HCT116 (cell line): ENCODE data around the gene TARBP1. TPM values are rescaled to one million over a fixed set of nuclear protein-coding genes. Genes with fewer than 3 reads are reported as not detected.

Source experiments
- ATAC-seq: fragments of 200-7000 bp; cut with Tn5 transposase; 2 replicates; pipeline ENCODE4 v1.9.1; 2020; ENCODE audit warnings: mild to moderate bottlenecking, moderate library complexity
- BruUV-seq: library from RNA; stranded (reverse); fragments of 400-500 nt; replicated peaks from 2 replicates; lab custom pipeline; 2021; lab: Mats Ljungman, UMichigan
- CTCF ChIA-PET: fragments of 300-600 bp; sonication (Branson Sonifier 250); formaldehyde crosslinking; loops from one replicate; lab custom pipeline; 2021; ENCODE audit warnings: antibody characterized with exemption; lab: Charles Lee
- POLR2A ChIA-PET: fragments of 300-600, 350-600 bp; sonication (Branson Sonifier 250); formaldehyde crosslinking; loops from one replicate; lab custom pipeline; 2021; ENCODE audit warnings: antibody characterized with exemption; lab: Charles Lee
- RAD21 ChIA-PET, 2 experiments: fragments of 300-600 bp; sonication (Branson Sonifier 250); formaldehyde crosslinking; loops; one replicate each; lab custom pipeline; 2023; ENCODE audit warnings: low total read pairs in 2 of 2; ENCODE audit not compliant: uncharacterized antibody in 2 of 2, unreplicated experiment in 2 of 2, low non-redundant PET in 1 of 2; lab: Charles Lee
- DNase-seq: peaks from one replicate; pipeline ENCODE4 v3.0.0-alpha.2; 2010; ENCODE audit warnings: low read depth, low spot score
- H2AFZ ChIP-seq: fragments of 200-600 bp; shearing (Covaris generic), sonication (generic); 2 replicates; pipeline ENCODE4 v1.6.1; 2017; ENCODE audit warnings: low read depth, mixed run types, mixed read lengths, antibody characterized with exemption, low read length; ENCODE audit not compliant: poor library complexity, severe bottlenecking
- H3K27ac ChIP-seq: 2 replicates; pipeline ENCODE4 v1.5.1; 2012; ENCODE audit warnings: low read depth, low read length
- H3K27me3 ChIP-seq: fragments of 200-600 bp; sonication (generic); 2 replicates; pipeline ENCODE4 v1.6.1; 2016; ENCODE audit warnings: mixed run types, low read length, mixed read lengths; ENCODE audit not compliant: insufficient read depth
- H3K36me3 ChIP-seq, 2 experiments: fragments of 200-500 bp in 1 of 2; fragments of 200-600 bp in 1 of 2; sonication (Bioruptor generic) in 1 of 2; sonication (generic) in 1 of 2; 2 replicates each; pipeline versions ENCODE4 v1.5.1 to v1.6.1; 2014 to 2016; ENCODE audit warnings: low read length in 2 of 2, inconsistent platforms in 1 of 2, mixed read lengths in 1 of 2, mixed run types in 1 of 2; ENCODE audit not compliant: insufficient read depth in 2 of 2, control insufficient read depth in 1 of 2
- H3K4me1 ChIP-seq, 2 experiments: fragments of 200-600 bp in 1 of 2; sonication (generic) in 1 of 2; 2 replicates each; pipeline versions ENCODE4 v1.5.1 to v1.6.1; 2012 to 2017; ENCODE audit warnings: low read length in 2 of 2, inconsistent platforms in 1 of 2, mild to moderate bottlenecking in 1 of 2, mixed read lengths in 1 of 2, mixed run types in 1 of 2, moderate library complexity in 1 of 2; ENCODE audit not compliant: insufficient read depth in 2 of 2, control insufficient read depth in 1 of 2
- H3K4me2 ChIP-seq: fragments of 200-600 bp; sonication (generic); 2 replicates; pipeline ENCODE4 v1.6.1; 2017; ENCODE audit warnings: mixed run types, low read length, mixed read lengths
- H3K4me3 ChIP-seq, 2 experiments: fragments of 200-600 bp in 1 of 2; sonication (generic) in 1 of 2; replicated peaks in 1 of 2; 2 replicates each; pipeline ENCODE4 v1.5.1; 2011 to 2016; ENCODE audit warnings: low read length in 2 of 2, control low read depth in 1 of 2, low read depth in 1 of 2, mild to moderate bottlenecking in 1 of 2, mixed read lengths in 1 of 2, mixed run types in 1 of 2
- H3K79me2 ChIP-seq: fragments of 200-600 bp; sonication (generic); 2 replicates; pipeline ENCODE4 v1.6.1; 2017; ENCODE audit warnings: mild to moderate bottlenecking, mixed run types, low read length, moderate library complexity, mixed read lengths; ENCODE audit not compliant: insufficient read depth
- H3K9ac ChIP-seq: fragments of 200-600 bp; sonication (generic); 2 replicates; pipeline ENCODE4 v1.6.1; 2016; ENCODE audit warnings: low read length, mixed read lengths
- H3K9me2 ChIP-seq: fragments of 200-600 bp; sonication (generic), shearing (Covaris generic); 2 replicates; pipeline ENCODE4 v1.6.1; 2017; ENCODE audit warnings: mixed run types, mild to moderate bottlenecking, moderate library complexity; ENCODE audit not compliant: insufficient read depth
- H3K9me3 ChIP-seq, 2 experiments: fragments of 200-500 bp in 1 of 2; fragments of 200-600 bp in 1 of 2; sonication (Bioruptor generic) in 1 of 2; sonication (generic) in 1 of 2; 2 replicates each; pipeline ENCODE4 v1.6.1; 2014 to 2017; ENCODE audit warnings: low read length in 2 of 2, mixed read lengths in 2 of 2, inconsistent platforms in 1 of 2, low read depth in 1 of 2, mild to moderate bottlenecking in 1 of 2, mixed run types in 1 of 2, moderate library complexity in 1 of 2; ENCODE audit not compliant: control insufficient read depth in 1 of 2, insufficient read depth in 1 of 2
- H4K20me1 ChIP-seq: fragments of 200-600 bp; sonication (generic), shearing (Covaris generic); 2 replicates; pipeline ENCODE4 v1.6.1; 2017; ENCODE audit warnings: mixed run types, mild to moderate bottlenecking, moderate library complexity; ENCODE audit not compliant: insufficient read depth
- ELF1 ChIP-seq: IDR thresholded peaks from 2 replicates; pipeline ENCODE4 v1.6.1; 2012; ENCODE audit warnings: low read depth, borderline replicate concordance
- JUND ChIP-seq: IDR thresholded peaks from 2 replicates; pipeline ENCODE4 v1.6.1; 2012
- RAD21 ChIP-seq: IDR thresholded peaks from 2 replicates; pipeline ENCODE4 v1.6.1; 2012; ENCODE audit warnings: low read depth, mild to moderate bottlenecking
- SRF ChIP-seq: IDR thresholded peaks from 2 replicates; pipeline ENCODE4 v1.6.1; 2012; ENCODE audit warnings: low read depth
- TCF7L2 ChIP-seq: IDR thresholded peaks from 2 replicates; pipeline ENCODE4 v1.7.0; 2011; ENCODE audit warnings: borderline replicate concordance, inconsistent platforms; ENCODE audit not compliant: insufficient read depth, insufficient read length; ENCODE audit errors: extremely low read depth
- intact Hi-C: fragments of 100-400 bp; cut with micrococcal nuclease; formaldehyde crosslinking; loops from 2 replicates; pipeline ENCODE4 v1.10.0; 2022
- total RNA-seq: library from RNA; stranded (reverse); gene quantifications from one replicate; pipeline ENCODE4 v1.2.1, GENCODE V29; 2021; ENCODE audit not compliant: unreplicated experiment
- TF ChIP-seq, protein P1 (sequence below): IDR thresholded peaks from 2 replicates; pipeline ENCODE4 v1.6.1; 2012

The TARBP1 gene
- total RNA-seq, 1 experiment from 2014 or later: 17.2 TPM

DNA sequence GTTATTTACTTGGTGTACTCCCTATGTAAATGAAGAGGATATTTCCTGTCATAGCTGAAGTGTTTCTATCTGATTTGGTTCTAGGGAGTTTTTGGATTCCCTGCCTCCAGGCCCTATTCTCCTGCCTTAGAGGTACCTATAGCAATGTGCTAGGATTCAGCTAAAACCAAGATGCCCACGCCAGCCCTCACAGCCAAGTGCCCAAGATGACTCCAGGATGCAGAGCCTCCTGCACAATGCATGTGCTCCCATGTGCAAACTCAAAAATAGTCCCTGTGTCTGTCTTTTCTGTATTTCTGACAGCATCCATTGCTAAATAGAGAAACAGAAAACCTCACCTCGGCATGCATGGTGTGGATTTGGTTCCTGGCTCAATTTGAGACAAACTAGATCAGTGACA lies 887 bp upstream of the TARBP1 start:
- ATAC-seq (no peak), DNase-seq (no peak)
- no TSS peak for BruUV-seq
- H3K27ac ChIP-seq: no peak overlapping the region
- peaks cover 3 to 18% of the 10 kb centered on the region in 2 experiments; a peak in 3 of 4 replicates for H3K4me1 ChIP-seq
- ChIA-PET POLR2A (no interaction called here), CTCF (no interaction called here), RAD21 (no interaction called here)
- no peaks in the 10 kb centered on the region for H3K9me3 ChIP-seq
- no peak overlapping the region for H3K4me3 ChIP-seq
- H3K79me2 ChIP-seq: 0 out of 2 replicates have a peak, but pooled peaks cover 2% of the 10 kb centered on the region
- no peaks in the 10 kb centered on the region for H4K20me1 ChIP-seq
- H3K27me3 ChIP-seq: peaks cover 13% of the 10 kb centered on the region
- H3K4me2 ChIP-seq: no peak overlapping the region
- no peak overlapping the region for H2AFZ ChIP-seq
- TF ChIP-seq SRF (no peak), TCF7L2 (no peak), ELF1 (no peak)
- TF ChIP-seq, protein P1, sequence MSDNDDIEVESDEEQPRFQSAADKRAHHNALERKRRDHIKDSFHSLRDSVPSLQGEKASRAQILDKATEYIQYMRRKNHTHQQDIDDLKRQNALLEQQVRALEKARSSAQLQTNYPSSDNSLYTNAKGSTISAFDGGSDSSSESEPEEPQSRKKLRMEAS: no peak
- H3K36me3 ChIP-seq: no peaks in the 10 kb centered on the region
- intact Hi-C loops: loop anchor here (10.0 kb wide), 1 partner anchor 365 kb away; no protein-coding TSS in a partner anchor
- no peaks in the 10 kb centered on the region for H3K9me2 ChIP-seq
- H3K9ac ChIP-seq: no peak overlapping the region

DNA sequence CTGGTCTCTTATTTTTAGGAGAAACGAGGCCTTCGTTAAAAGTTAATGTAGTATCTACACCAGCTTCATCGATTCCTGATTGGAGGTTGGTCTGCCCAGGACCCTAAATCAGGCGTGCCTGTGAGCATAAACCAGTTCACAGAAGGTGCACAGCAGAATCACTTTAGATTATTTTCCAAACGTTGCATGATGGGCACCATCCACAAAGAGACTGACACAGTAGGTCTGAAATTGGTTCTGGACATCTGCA lies 256 bp upstream of the TARBP1 start:
- Histone ChIP-seq H3K9me2 (no peaks in the 10 kb centered on the region), H3K9ac (peak overlapping the region; percentile 64), H3K4me1 (peaks cover 3 to 18% of the 10 kb centered on the region in 2 experiments; a peak in 3 of 4 replicates), H3K36me3 (no peaks in the 10 kb centered on the region), H3K79me2 (0 out of 2 replicates have a peak, but pooled peaks cover 2% of the 10 kb centered on the region), H4K20me1 (no peaks in the 10 kb centered on the region), H2AFZ (peak overlapping the region; percentile 68)
- no peak for TF ChIP-seq JUND
- TF ChIP-seq SRF: no peak
- TF ChIP-seq RAD21: no peak
- TF ChIP-seq, all 23 proteins: peak for 0
- Histone ChIP-seq H3K27ac (peak overlapping the region; percentile 86), H3K27me3 (peaks cover 13% of the 10 kb centered on the region), H3K4me3 (peak overlapping the region; percentile 57 to 62), H3K9me3 (no peaks in the 10 kb centered on the region), H3K4me2 (peak overlapping the region; percentile 97)
- ATAC-seq (no peak), DNase-seq (no peak)
- ChIA-PET POLR2A (no interaction called here), RAD21 (no interaction called here), CTCF (no interaction called here)
- no TSS peak for BruUV-seq
- intact Hi-C loops: no loop called here
